ENCODE data around the gene MAP2K5.

The MAP2K5 gene

DNA sequence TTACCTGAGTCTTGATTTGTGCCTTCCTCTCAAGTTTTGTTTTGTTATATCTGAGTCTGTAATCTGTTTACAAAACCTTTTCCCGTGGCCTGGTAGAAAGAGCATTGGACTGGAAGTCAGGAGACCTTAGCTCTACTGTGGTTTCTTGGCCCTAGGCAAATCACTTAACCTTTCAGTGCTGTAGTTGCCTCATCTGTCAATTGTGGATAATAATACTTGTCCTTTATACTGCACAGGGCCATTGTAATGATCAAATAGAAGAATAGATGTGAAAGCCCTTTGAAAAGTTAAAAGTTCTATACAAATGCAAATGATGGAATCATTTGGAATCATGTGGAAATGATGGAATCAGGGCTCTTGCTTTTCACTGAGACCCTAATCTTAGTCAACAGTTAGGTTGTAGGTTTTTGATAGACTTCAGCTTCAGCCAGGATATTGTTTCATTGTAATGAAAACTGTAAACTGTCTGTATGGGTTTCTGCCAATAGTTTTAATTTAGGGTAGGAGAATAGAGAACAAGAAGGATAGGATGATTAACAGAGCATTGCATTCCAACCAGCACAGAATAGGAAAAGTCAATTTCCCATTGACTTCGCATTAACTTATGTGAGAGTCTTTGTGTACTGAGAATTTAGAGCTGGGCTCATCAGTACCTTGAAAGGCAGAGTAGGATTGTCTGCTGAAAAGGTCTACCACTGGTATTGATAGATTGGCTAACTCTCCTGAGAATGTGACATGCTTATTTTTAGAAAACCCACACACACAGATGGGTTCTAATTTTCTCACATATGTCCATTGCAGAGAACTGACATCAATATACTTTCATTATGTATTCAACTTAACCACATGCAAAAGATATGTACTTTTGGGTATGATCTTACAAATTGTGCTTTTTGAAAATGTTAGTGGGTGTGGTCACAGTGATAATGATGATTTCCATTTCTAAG lies 21.8 kb downstream of the MAP2K5 start:
- in situ Hi-C loops (cut with HindIII; ENCODE audit: low sequenced_read_pairs) = no loop called here
- no peak for DNase-seq (ENCODE audit: low read depth, low spot score)
- no peak overlapping the region for H3K4me3 ChIP-seq (ENCODE audit: low read depth, low read length)

DNA sequence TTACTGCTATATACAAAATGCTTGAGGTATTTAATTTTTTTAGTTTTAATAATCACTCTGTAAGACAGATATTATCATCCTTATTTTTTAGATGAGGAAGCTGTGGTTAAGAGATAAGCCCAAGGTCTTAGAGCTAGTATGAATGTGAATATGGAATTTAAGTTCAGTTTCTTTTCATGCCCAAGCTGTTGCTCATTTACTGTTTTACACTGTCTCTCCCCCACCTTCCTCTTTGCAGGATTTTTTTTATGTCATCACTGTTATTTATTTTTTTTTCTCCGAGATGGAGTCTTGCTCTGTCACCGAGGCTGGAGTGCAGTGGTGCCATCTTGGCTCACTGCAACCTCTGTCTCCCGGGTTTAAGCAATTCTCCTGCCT lies 22.5 kb downstream of the MAP2K5 start:
- TF ChIP-seq, protein P1, sequence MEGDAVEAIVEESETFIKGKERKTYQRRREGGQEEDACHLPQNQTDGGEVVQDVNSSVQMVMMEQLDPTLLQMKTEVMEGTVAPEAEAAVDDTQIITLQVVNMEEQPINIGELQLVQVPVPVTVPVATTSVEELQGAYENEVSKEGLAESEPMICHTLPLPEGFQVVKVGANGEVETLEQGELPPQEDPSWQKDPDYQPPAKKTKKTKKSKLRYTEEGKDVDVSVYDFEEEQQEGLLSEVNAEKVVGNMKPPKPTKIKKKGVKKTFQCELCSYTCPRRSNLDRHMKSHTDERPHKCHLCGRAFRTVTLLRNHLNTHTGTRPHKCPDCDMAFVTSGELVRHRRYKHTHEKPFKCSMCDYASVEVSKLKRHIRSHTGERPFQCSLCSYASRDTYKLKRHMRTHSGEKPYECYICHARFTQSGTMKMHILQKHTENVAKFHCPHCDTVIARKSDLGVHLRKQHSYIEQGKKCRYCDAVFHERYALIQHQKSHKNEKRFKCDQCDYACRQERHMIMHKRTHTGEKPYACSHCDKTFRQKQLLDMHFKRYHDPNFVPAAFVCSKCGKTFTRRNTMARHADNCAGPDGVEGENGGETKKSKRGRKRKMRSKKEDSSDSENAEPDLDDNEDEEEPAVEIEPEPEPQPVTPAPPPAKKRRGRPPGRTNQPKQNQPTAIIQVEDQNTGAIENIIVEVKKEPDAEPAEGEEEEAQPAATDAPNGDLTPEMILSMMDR (IDR thresholded peaks at IDR 0.05; ENCODE audit: low read depth, low read length) = no peak
- in situ Hi-C loops (cut with HindIII; ENCODE audit: low sequenced_read_pairs) = no loop called here
- DNase-seq (ENCODE audit: low read depth, low spot score) = no peak
- no peak overlapping the region for H3K4me3 ChIP-seq (ENCODE audit: low read depth, low read length)

More for the DNA sequence above, 21.8 kb downstream of the MAP2K5 start:
- TF ChIP-seq, protein P1 (IDR thresholded peaks at IDR 0.05; ENCODE audit: low read depth, low read length) = no peak

DNA sequence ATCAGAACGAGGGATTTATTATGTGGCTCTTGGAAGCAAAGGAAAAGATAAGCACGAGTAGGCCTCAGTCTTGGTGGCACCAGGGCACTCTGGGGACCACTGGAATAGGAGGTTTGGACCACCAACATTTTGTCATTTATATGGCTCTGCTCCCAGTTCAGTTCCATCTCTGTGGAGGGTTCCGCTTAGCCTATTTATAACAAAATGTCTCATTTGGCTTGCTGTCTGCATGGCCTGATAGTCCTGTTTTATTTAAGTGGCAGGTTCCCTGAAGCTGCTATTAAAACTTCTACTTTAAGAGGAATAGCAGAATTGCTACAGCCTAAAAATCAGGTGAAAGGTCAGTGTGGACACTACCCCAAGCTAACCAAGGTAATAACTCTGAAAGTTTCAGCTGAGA lies 27.2 kb downstream of the MAP2K5 start:
- H3K4me3 ChIP-seq (ENCODE audit: low read depth, low read length) = no peak overlapping the region
- no peak for DNase-seq (ENCODE audit: low read depth, low spot score)
- TF ChIP-seq, protein P1 (IDR thresholded peaks at IDR 0.05; ENCODE audit: low read depth, low read length) = no peak
- in situ Hi-C loops (cut with HindIII; ENCODE audit: low sequenced_read_pairs) = no loop called here

DNA sequence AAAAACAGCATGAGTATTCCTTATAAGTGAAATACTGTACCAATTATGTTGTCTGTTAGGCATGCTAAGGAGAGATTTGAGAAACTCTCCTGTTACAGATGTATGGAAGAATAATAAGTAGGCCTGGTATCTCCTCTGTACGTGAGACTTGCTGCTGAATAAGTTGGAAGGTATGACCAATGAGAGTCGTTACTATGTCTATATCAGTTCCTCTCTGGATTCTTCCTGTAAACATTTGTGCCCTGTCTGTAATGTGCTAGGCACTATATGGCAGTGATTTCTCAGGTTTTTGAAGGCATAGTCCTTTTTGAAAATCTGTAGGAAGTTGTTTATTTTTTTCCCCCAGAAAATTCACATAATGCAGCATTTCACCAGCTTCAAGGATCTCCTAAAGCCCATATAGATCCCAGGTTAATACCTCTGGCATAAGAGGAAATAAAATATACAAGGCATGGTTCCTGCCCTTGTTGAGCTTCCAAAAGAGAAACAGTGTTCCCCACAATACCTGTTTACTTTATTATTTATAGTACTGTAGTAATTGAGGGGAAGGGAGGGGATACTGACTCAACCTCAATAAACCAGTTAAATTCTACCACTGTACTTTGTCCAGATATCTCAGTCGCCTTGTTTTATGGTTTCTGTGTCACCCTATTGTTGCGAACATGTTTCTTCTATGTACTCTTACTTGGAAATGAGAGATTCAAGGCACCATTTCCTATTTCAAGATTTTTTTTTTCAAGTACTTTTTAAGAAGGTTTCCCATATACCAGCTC lies 28.6 kb downstream of the MAP2K5 start:
- no peak overlapping the region for H3K4me3 ChIP-seq (ENCODE audit: low read depth, low read length)
- in situ Hi-C loops (cut with HindIII; ENCODE audit: low sequenced_read_pairs) = no loop called here
- TF ChIP-seq, protein P1 (IDR thresholded peaks at IDR 0.05; ENCODE audit: low read depth, low read length) = no peak
- no peak for DNase-seq (ENCODE audit: low read depth, low spot score)

DNA sequence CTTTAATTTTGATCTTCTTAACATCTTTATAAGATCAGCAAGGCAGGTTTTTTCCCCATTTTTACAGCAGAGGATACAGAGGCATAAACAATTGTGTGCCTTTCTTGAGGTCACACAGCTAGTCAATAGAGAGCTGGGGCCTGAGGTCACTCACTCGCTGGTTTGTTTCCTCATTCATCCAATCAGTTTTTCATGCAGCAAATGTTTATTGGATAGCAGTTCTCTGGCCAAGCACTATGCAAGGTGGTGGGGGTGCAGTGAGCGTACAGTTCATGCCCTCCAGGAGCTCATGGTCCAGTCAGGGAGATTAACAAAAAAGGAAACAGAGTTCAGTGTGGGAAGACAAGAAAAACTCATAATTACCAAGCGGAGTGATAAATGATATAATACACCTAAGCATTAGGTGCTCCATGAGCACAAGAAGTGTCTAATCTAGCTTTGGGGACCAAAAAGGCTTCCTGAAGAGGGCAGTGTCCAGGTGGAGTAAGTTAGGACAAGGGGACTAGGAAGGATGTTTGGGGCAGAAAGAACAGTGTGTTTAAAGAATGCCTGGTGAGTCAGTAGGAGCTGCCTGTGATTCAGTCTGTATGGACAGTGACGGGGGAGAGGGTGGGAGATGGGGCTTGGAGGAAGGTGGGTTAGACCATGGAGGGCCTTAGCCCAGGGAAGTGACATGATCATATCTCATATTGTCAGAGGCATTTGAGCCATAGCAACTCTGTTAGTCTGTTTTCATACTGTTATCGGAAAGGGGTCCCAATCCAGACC lies 29.3 kb downstream of the MAP2K5 start:
- DNase-seq (ENCODE audit: low read depth, low spot score) = no peak
- TF ChIP-seq, protein P1 (IDR thresholded peaks at IDR 0.05; ENCODE audit: low read depth, low read length) = peak; percentile 1
- in situ Hi-C loops (cut with HindIII; ENCODE audit: low sequenced_read_pairs) = no loop called here
- no peak overlapping the region for H3K4me3 ChIP-seq (ENCODE audit: low read depth, low read length)

DNA sequence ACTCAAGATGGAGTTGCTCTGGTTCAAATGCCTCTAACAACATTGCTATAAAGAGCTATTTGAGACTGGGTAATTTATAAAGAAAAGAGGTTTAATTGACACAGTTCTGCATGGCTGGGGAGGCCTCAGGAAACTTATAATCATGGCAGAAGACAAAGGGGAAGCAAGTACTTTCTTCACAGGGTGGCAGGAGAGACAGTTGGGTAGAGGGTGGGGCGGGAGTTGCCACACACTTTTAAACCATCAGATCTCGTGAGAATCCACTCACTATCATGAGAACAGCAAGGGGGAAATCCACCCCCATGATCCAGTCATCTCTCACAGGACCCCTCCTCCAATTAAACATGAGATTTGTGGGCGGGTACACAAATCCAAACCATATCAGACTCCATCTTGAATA lies 30.7 kb downstream of the MAP2K5 start:
- no peak for DNase-seq (ENCODE audit: low read depth, low spot score)
- in situ Hi-C loops (cut with HindIII; ENCODE audit: low sequenced_read_pairs) = no loop called here
- H3K4me3 ChIP-seq (ENCODE audit: low read depth, low read length) = no peak overlapping the region
- TF ChIP-seq, protein P1 (IDR thresholded peaks at IDR 0.05; ENCODE audit: low read depth, low read length) = no peak
